Duodenal mucosa (tissue), 2 donors: ENCODE results near the gene MYRF.

Experiments
- H3K27ac ChIP-seq: one replicate; pipeline ENCODE4 v1.7.0; 2013; ENCODE audit warnings: low read depth, low read length
- H3K27me3 ChIP-seq, 2 donors: one replicate each; pipeline ENCODE4 v1.7.0; 2013; ENCODE audit warnings: low read length in 2 of 2, control low read depth in 1 of 2; ENCODE audit not compliant: insufficient read depth in 2 of 2, control insufficient read depth in 1 of 2
- H3K36me3 ChIP-seq, 2 donors: one replicate each; pipeline ENCODE4 v1.7.0; 2013; ENCODE audit warnings: low read length in 2 of 2, control low read depth in 1 of 2; ENCODE audit not compliant: insufficient read depth in 2 of 2, control insufficient read depth in 1 of 2
- H3K4me1 ChIP-seq, 2 donors: one replicate each; pipeline ENCODE4 v1.7.0; 2013; ENCODE audit warnings: low read length in 2 of 2, control low read depth in 1 of 2; ENCODE audit not compliant: insufficient read depth in 2 of 2, control insufficient read depth in 1 of 2
- H3K4me3 ChIP-seq, 2 donors: one replicate each; pipeline ENCODE4 v1.7.0; 2013; ENCODE audit warnings: low read length in 2 of 2, low read depth in 1 of 2
- H3K9ac ChIP-seq, 2 donors: one replicate each; pipeline ENCODE4 v1.7.0; 2013; ENCODE audit warnings: low read length in 2 of 2, low read depth in 1 of 2
- H3K9me3 ChIP-seq, 2 donors: one replicate each; pipeline ENCODE4 v1.7.0; 2013; ENCODE audit warnings: low read length in 2 of 2, control low read depth in 1 of 2; ENCODE audit not compliant: control insufficient read depth in 1 of 2

The MYRF gene

DNA sequence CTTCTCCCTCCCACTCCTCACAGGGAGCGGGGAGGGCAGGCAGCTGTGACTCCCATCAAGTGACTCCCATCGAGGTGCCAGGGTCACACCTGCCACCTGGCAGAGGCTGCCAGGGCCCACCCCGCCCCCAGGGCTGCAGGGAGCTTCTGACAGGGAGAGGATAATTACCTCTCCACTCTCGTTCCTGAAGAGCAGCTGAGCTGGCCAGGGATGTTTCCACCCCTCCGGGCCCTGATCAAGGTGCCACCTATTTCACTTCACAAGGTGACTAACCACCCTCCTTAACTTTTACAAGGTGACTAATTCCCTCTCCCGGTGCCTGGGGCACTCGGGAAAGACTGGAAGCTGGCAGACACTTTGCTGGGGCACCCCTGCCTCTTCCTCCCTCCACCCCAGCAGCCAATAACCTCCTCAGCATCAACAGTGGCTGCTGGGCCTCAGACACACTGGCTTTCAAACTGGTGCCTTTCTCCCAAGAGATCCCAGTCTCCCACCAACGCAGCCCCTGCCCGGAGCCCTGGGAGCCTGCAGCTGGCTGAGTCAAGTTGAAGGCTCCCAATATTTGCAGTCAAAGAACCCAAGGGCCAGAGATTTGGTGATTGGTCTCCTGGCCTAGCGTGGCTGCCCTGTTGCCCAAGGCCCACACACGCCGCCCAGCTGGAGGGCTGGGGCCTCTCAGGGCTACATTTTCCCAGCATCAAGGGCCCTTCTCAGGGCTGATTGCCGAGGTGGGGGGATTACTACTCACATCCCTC is 22.0 kb upstream of the MYRF start:
- Histone ChIP-seq H3K27ac (no peak overlapping the region), H3K27me3 (no peaks in the 10 kb centered on the region), H3K9me3 (no peaks in the 10 kb centered on the region), H3K4me3 (no peak overlapping the region), H3K36me3 (peaks cover 0 to 11% of the 10 kb centered on the region in 2 donors), H3K4me1 (no peaks in the 10 kb centered on the region), H3K9ac (no peak overlapping the region)

DNA sequence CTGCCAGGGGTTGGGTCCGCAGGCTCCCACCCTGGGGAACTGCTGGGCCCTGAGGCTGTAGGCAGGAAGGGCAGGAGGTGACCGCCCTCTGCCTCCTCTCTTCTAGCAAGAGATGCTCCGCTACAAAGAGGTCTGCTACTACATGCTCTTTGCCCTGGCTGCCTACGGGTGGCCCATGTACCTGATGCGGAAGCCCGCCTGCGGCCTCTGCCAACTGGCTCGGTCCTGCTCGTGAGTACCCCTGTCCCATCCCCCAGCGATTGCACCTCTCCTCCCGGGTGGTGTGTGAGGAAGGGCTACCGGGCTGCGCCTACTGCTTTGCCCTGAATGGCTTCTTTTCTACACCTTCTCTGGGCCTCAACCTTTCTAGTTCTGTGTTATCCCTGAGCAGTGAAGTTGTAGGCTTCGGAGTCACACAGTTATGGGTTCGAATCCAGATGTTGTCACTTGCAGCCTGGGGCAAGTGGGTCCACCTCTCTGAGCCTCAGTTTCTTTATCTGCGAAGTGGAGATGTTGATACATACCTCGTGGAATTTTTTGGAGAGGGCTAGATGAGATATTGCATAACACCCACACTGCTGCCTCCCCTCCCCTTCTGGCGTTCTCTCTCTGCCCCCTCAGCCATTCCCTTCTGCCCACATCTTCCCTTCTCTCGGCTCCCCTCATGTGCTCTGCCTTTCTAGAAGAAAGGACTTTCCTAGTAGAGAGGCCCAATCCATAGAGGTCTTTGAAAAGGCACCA is 21.1 kb upstream of the MYRF start:
- Histone ChIP-seq H3K27me3 (no peaks in the 10 kb centered on the region), H3K4me1 (no peaks in the 10 kb centered on the region), H3K9me3 (no peaks in the 10 kb centered on the region), H3K4me3 (no peak overlapping the region), H3K36me3 (peaks cover 0 to 10% of the 10 kb centered on the region in 2 donors), H3K27ac (no peak overlapping the region), H3K9ac (no peak overlapping the region)

DNA sequence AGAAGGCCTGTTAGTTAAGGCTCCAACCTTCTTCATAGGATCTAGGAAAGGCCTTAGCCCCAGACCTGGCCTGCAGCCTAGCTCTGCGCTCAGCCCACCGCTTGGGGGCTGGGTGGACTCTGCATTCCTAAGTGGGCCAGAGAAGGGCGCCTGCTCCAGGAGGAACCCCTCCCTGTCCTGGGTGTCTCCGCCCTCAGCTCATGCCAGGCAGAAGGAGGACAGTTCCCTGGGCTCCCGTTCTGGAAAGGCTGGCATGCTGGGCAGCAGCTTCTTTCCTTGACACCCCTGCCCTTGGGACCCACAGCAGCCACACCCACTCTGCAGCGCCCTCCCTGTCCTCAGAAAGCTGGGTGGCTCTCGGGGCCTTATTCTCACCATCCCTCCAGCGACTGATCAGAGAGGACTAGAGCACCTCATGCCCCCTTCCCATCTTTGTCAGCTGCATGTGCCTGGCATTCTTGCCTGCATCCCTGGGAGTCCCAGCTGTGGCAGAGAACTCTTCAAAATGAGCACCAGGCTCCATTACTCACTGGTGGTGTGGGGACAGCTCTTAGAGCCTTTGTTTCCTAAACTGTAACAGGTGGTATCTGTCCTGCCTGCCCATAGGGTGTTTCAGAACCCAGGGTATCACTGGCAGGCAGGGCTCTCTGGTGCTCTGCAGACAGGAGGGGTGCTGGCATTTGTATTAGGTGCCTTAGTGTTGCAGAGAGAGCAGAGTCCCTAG is 20.3 kb upstream of the MYRF start:
- Histone ChIP-seq H3K4me1 (no peaks in the 10 kb centered on the region), H3K9ac (no peak overlapping the region), H3K9me3 (no peaks in the 10 kb centered on the region), H3K27me3 (no peaks in the 10 kb centered on the region), H3K36me3 (peaks cover 0 to 13% of the 10 kb centered on the region in 2 donors), H3K27ac (no peak overlapping the region), H3K4me3 (no peak overlapping the region)

DNA sequence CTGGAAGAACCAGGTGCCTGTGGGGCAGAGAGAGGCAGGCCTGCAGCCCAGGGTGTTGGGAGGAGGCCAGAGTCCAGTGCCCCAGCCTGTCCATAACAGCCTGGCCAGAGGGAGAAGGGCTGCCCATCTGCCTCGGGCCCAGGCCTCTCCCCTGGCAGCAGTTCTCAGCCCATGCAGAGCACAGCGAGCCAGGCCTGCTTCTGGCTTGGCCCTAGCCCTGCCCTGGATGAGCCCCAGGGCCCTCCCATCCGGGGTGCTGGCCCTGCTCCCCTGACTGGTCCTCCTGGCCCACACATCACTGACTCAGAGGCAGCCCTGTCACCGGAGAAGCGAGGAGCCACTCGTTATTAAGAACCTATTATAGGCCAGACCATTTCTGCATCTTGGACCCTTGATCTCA is 19.7 kb upstream of the MYRF start:
- no peak overlapping the region for H3K9ac ChIP-seq
- no peaks in the 10 kb centered on the region for H3K27me3 ChIP-seq
- no peak overlapping the region for H3K4me3 ChIP-seq

DNA sequence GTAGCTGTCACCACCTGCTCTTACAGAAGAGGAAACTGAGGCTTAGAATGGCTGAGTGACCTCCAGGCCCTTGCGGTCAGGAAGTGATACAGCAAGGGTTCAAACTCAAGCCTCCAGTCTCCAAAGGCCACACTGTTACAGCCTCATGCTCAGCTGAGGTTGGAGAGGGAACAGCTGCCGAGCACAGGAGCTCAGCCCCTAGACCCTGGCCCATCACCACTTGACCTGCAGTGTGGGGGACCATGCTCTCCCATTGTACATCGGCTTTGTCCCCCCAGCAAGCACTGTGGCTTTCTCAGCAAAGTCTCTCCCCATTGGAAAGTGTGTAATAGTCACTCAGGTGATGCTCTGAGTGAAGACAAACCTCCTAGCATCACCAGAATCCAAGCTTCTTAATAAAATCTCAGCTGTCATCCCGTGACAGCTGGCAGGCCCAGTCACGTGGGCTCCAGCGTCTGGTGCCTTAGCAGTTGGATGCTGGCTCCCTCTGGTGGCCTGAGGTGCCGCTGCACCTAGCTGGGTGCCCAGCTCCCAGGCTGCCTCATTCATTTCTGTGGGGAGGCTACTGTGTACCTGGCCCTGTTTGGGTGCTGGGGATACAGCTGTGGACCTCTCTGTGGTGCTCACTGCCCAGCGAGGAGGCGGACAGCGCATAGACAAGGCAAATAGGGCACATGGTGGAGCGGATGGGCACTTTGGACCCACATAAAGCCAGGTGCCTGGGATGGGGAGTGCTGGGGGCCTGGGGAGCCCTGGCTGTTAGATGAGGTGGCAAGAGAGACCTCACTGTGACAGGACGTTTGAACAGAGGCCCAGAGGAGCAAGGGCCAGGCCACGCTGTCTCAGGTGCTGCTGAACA is 19.1 kb upstream of the MYRF start:
- peaks cover 0 to 15% of the 10 kb centered on the region in 2 donors for H3K36me3 ChIP-seq
- no peaks in the 10 kb centered on the region for H3K9me3 ChIP-seq
- no peaks in the 10 kb centered on the region for H3K4me1 ChIP-seq
- no peak overlapping the region for H3K9ac ChIP-seq
- H3K27ac ChIP-seq = peak overlapping the region; percentile 3
- H3K4me3 ChIP-seq = no peak overlapping the region
- H3K27me3 ChIP-seq = no peaks in the 10 kb centered on the region

More for the DNA sequence above, 19.7 kb upstream of the MYRF start:
- Histone ChIP-seq H3K36me3 (peaks cover 0 to 13% of the 10 kb centered on the region in 2 donors), H3K9me3 (no peaks in the 10 kb centered on the region), H3K4me1 (no peaks in the 10 kb centered on the region), H3K27ac (no peak overlapping the region)

DNA sequence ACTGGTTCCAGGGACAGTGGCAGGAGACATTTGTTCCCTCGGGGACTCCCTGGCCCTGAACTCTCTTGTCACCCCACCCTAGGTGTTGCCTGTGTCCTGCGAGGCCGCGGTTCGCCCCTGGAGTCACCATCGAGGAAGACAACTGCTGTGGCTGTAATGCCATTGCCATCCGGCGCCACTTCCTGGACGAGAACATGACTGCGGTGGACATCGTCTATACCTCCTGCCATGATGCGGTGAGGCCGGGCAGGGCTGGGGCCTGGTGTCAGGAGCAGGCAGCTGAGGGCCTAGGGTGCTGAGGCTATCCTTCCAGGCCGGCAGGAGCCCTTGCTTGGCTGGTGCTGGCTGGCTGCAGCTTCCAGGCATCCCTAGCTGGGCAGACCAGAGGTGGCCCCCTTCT is 17.7 kb upstream of the MYRF start:
- Histone ChIP-seq H3K4me3 (no peak overlapping the region), H3K9ac (no peak overlapping the region), H3K27me3 (no peaks in the 10 kb centered on the region), H3K9me3 (no peaks in the 10 kb centered on the region), H3K36me3 (peaks cover 0 to 13% of the 10 kb centered on the region in 2 donors), H3K27ac (no peak overlapping the region), H3K4me1 (no peaks in the 10 kb centered on the region)

DNA sequence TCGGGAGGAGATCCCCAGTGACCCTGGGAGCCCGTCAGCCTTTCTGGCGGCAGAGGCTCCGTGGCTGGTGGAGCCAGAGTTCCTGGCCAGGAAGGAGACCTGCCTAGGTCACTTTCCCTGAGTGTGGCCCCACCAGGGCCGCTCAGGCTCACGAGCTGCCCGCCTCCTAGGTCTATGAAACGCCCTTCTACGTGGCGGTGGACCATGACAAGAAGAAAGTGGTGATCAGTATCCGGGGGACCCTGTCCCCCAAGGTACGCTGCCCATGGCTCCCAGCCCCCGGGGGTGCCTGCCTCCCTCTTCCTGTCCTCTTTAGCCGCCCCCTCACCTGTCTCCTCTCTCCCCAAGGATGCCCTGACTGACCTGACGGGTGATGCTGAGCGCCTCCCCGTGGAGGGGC is 17.0 kb upstream of the MYRF start:
- Histone ChIP-seq H3K9ac (no peak overlapping the region), H3K27me3 (no peaks in the 10 kb centered on the region), H3K4me3 (no peak overlapping the region), H3K36me3 (peaks cover 0 to 18% of the 10 kb centered on the region in 2 donors), H3K4me1 (no peaks in the 10 kb centered on the region), H3K9me3 (no peaks in the 10 kb centered on the region), H3K27ac (no peak overlapping the region)

DNA sequence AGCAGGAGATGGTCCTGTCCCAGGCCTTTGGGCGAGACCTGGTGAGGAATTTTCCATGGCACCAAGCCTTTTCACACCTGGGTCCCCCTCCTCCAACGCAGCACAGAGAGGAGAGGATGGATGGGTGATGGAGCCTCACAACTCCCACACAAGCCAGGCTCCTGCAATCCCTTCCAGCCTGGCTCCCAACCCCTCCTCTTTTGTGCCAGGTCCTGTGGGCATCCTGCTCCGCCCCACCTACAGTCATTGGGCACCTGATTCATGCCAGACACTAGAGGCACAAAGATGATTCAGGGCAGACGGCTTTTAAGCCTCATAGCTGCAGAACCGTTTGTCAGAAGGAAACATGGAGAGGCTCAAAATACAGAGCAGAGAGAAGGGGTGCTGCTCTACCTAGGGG is 16.1 kb upstream of the MYRF start:
- Histone ChIP-seq H3K4me1 (no peaks in the 10 kb centered on the region), H3K9ac (no peak overlapping the region), H3K4me3 (no peak overlapping the region), H3K9me3 (no peaks in the 10 kb centered on the region), H3K27ac (no peak overlapping the region), H3K36me3 (peaks cover 2 to 28% of the 10 kb centered on the region in 2 donors), H3K27me3 (no peaks in the 10 kb centered on the region)

DNA sequence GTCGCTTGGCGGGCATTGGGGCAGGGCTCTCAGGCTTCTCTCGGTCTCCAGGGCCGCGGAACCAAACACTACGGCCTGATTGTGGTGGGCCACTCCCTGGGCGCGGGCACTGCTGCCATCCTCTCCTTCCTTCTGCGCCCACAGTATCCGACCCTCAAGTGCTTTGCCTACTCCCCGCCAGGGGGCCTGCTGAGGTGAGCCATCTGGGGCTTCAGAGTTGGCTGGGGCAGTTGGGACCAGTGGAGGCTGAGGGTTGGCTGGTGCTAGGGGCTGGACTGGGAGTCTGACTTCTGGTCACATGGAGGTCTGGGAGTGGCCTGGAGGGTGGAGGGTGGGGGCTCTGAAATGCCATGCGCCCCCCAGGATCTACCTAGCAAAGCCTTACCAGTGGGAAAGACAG is 15.3 kb upstream of the MYRF start:
- Histone ChIP-seq H3K4me1 (no peaks in the 10 kb centered on the region), H3K36me3 (peaks cover 3 to 33% of the 10 kb centered on the region in 2 donors), H3K9ac (no peak overlapping the region), H3K9me3 (no peaks in the 10 kb centered on the region), H3K27me3 (no peaks in the 10 kb centered on the region), H3K4me3 (no peak overlapping the region), H3K27ac (no peak overlapping the region)
